Measurements from ENCODE around the gene HIF1A. TPM values are rescaled to one million over a fixed set of nuclear protein-coding genes. Genes with fewer than 3 reads are reported as not detected.
A peak's percentile ranks its signal among the peaks of the same experiment; 100 is the strongest.

Gene HIF1A
- total and polyA plus RNA-seq, 2 of the 8 experiments (the other 6 are each of a cell fraction or from before 2014, with no cell fraction given) = 54.8 to 175 TPM

DNA sequence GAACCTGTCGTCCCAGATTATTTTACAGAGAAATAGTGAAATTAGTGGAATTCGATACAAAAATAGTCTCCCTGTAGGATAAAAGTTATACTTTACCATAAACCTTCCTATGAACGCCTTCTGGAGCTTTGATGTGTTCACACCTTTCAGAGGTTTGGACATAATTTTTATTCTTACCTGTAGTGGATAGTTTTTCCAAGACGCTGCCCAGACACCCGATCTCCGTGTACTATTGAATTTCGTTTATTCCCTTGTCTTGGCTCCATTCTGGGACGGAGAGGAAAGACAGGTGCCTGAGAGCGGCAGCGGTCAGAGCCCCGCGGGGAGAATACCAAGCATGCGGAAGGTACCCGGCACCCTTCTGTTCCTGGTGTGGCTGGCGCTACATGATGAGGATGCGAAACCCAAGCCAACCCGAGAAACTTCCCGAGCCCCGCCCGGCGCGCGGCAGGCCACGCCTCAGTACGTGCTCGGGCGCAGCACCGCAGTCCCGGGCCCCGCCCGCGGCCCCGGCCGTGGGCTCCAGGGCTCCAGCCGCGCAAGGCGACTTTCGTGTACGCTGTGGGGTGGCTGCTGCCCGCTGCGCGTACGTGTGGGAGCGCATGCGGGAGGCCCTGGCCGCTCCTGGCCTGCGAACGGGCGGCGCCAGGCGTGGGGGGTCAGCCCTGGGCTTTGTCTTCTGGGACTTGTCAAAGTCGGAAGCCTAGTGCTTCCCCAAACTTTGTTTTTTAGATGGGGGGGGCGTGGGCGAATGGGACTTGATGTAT is 55.6 kb downstream of the HIF1A start:
- H4K91ac ChIP-seq (replicated peaks; ENCODE audit: insufficient read length, low read length) = no peak overlapping the region
- peak overlapping the region; percentile 86 for H3K4ac ChIP-seq (replicated peaks; ENCODE audit: insufficient read length, low read depth, low read length)
- H4K5ac ChIP-seq (ENCODE audit: insufficient read length, low read depth, low read length) = no peak overlapping the region
- FAIRE-seq (peak; percentile 74), DNase-seq (ENCODE audit: low read depth in 1 of 2, low spot score in 2 of 2) (peak; percentile 53 to 87)
- H2BK15ac ChIP-seq (ENCODE audit: low read length) = no peak overlapping the region
- no peak overlapping the region for H2BK12ac ChIP-seq (ENCODE audit: low read depth, low read length)
- H3K23me2 ChIP-seq (ENCODE audit: low read depth, low read length) = no peaks in the 10 kb centered on the region; the same call in 1 of the 2 replicates
- H2BK20ac ChIP-seq (ENCODE audit: low read length) = no peak overlapping the region
- CTCF ChIA-PET (ENCODE audit: partially characterized antibody) = interaction anchor here (3.4 to 3.5 kb wide), 2 partner anchors 13 to 87 kb away, joined by 12 to 25 read pairs; partner anchors contain the start of gene SNAPC1
- H4K20me1 ChIP-seq (replicated peaks in 1 of 2; ENCODE audit: control insufficient read depth in 1 of 2, insufficient read depth in 2 of 2, low read length in 2 of 2) = no peaks in the 10 kb centered on the region
- H2BK5ac ChIP-seq (ENCODE audit: low read depth, low read length) = peak overlapping the region; percentile 49; the same call in 1 of the 2 replicates
- WGBS, 2 experiments (ENCODE audit: extremely low coverage in 1 of 2, insufficient coverage in 1 of 2, insufficient read length in 1 of 2, insufficient replicate concordance in 2 of 2, low coverage in 1 of 2, low lambda C conversion rate in 2 of 2, missing lambda C conversion rate in 1 of 2) = 6% methylated on average over 53 of the region's 54 CpGs; no CpG with 5 or more reads in 1 of the 2 experiments
- H3K79me1 ChIP-seq (ENCODE audit: low read depth, low read length) = no peaks in the 10 kb centered on the region
- H3K27me3 ChIP-seq (replicated peaks in 1 of 4; ENCODE audit: control insufficient read depth in 3 of 4, extremely low read depth in 1 of 4, insufficient read depth in 3 of 4, low read length in 3 of 4) = no peaks in the 10 kb centered on the region
- H3K18ac ChIP-seq (ENCODE audit: extremely low read depth, low read length) = peak overlapping the region; percentile 21; the same call in 1 of the 2 replicates
- H3K36me3 ChIP-seq (ENCODE audit: control insufficient read depth in 2 of 4, insufficient read depth in 4 of 4, low read length in 3 of 4) = peaks cover 3 to 21% (median 11%) of the 10 kb centered on the region in 4 experiments; a peak in 5 of 8 replicates
- peak overlapping the region; percentile 68 to 71 for H3K4me2 ChIP-seq (ENCODE audit: insufficient read depth in 1 of 2, low read depth in 2 of 2, low read length in 2 of 2)
- no peak overlapping the region for H3K14ac ChIP-seq (ENCODE audit: insufficient read length)
- no peak overlapping the region for H2AFZ ChIP-seq (ENCODE audit: low read length)
- H3K4me3 ChIP-seq (ENCODE audit: extremely low read depth in 1 of 4, insufficient read depth in 2 of 4, low read depth in 3 of 4, low read length in 4 of 4) = peak overlapping the region; percentile 41 to 66 (median 45)
- no peak overlapping the region for H3K23ac ChIP-seq (ENCODE audit: insufficient read length)
- H3K56ac ChIP-seq (replicated peaks; ENCODE audit: insufficient read length, low read depth, low read length) = no peak overlapping the region
- no peaks in the 10 kb centered on the region for H3K9me3 ChIP-seq (ENCODE audit: insufficient read depth in 2 of 2, low read depth in 1 of 2, low read length in 1 of 2)
- no peak overlapping the region for H2AK5ac ChIP-seq (ENCODE audit: low read depth, low read length)
- no peak overlapping the region for H2BK120ac ChIP-seq (replicated peaks; ENCODE audit: low read depth, low read length)
- H4K8ac ChIP-seq (ENCODE audit: extremely low read depth, insufficient read depth, low read length) = peak overlapping the region; percentile 89; the same call in 1 of the 2 replicates
- H3K9ac ChIP-seq (replicated peaks in 1 of 4; ENCODE audit: extremely low read depth in 1 of 4, low read depth in 3 of 4, low read length in 3 of 4) = no peak overlapping the region; a peak in 3 of 7 replicates
- H3K79me2 ChIP-seq (ENCODE audit: control insufficient read depth in 1 of 2, insufficient read depth in 2 of 2, low read length in 2 of 2) = peaks cover 0 to 8% of the 10 kb centered on the region in 2 experiments; a peak in 1 of 4 replicates
- peaks cover 0 to 5% (median 4%) of the 10 kb centered on the region in 4 experiments; a peak in 2 of 7 replicates for H3K4me1 ChIP-seq (replicated peaks in 1 of 4; ENCODE audit: control insufficient read depth in 3 of 4, insufficient read depth in 4 of 4, low read length in 3 of 4)
- POLR2A ChIA-PET (ENCODE audit: partially characterized antibody) = interaction anchor here (1.0 to 6.7 kb wide), 5 partner anchors 9 to 281 kb away, joined by 4 to 67 read pairs (median 7); partner anchors contain the start of genes HIF1A and SNAPC1
- peak overlapping the region; percentile 32; the same call in 1 of the 2 replicates for H3K27ac ChIP-seq (ENCODE audit: low read depth, low read length)
- TF ChIP-seq POLR2AphosphoS5 (IDR thresholded peaks at IDR 0.05; ENCODE audit: low read depth, low read length) (peak; percentile 65; the same call in 1 of the 2 replicates), YY1 (IDR thresholded peaks at IDR 0.05; ENCODE audit: low read depth, low read length) (0 out of 2 replicates have a peak, but pooled peaks have one; percentile 24), SP1 (IDR thresholded peaks at IDR 0.05; ENCODE audit: low read depth, low read length) (0 out of 2 replicates have a peak, but pooled peaks have one; percentile 5), SIX5 (IDR thresholded peaks at IDR 0.05; ENCODE audit: low read depth, low read length) (no peak), FOSL1 (IDR thresholded peaks at IDR 0.05; ENCODE audit: insufficient read depth, low read depth, low read length) (no peak), CHD1 (IDR thresholded peaks at IDR 0.05; ENCODE audit: low read depth, low read length) (no peak), KDM1A (IDR thresholded peaks at IDR 0.05; ENCODE audit: borderline replicate concordance, low read length) (no peak), RAD21 (IDR thresholded peaks at IDR 0.05 in 1 of 2, conservative IDR thresholded peaks at IDR 0.05 in 1 of 2; ENCODE audit: low read depth in 2 of 2, low read length in 2 of 2) (no peak), EZH2 (IDR thresholded peaks at IDR 0.05; ENCODE audit: low read depth, low read length, severe bottlenecking) (no peak), KDM5A (IDR thresholded peaks at IDR 0.05; ENCODE audit: low read length) (no peak; the same call in 1 of the 2 replicates), EP300 (IDR thresholded peaks at IDR 0.05; ENCODE audit: borderline replicate concordance in 1 of 2, low read depth in 2 of 2, low read length in 2 of 2) (peak in 1 of 2 experiments; percentile 58; a peak in 1 of 3 replicates)
